ENCODE data around the gene SLC35F3.

DNA sequence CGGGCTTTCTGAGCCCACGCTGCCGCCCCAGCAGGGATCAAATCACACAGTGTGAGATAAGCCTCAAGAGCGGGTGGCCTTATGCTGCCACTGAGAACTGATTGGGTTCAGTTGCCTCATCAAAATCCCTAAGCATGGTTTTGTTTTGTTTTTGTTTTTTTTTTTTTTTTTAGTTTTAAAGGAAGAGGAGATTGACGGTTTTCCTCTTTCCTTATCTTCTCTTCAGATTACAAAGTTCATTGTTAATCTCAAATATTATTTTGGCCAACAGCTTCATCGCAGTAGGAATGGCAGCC, 469.4 kb downstream of the SLC35F3 start:
- no peak for TF ChIP-seq TAF1 (IDR thresholded peaks at IDR 0.05; ENCODE audit: borderline replicate concordance, insufficient read depth, low read length)
- no peak for TF ChIP-seq POLR2AphosphoS5 (IDR thresholded peaks at IDR 0.05; ENCODE audit: low read depth, low read length)
- no peak for TF ChIP-seq REST (IDR thresholded peaks at IDR 0.05; ENCODE audit: insufficient read depth in 1 of 2, low read depth in 2 of 2, low read length in 2 of 2)

Measured in PFSK-1 (cell line).